GM12892 (cell line): ENCODE data around the gene CD300LG.

ENCODE experiments used
- DNase-seq: peaks from one replicate; pipeline ENCODE4 v3.0.0; 2011; ENCODE audit not compliant: insufficient read length
- FAIRE-seq: peaks from 2 replicates; lab custom pipeline; 2011; peaks lifted over from hg19 to GRCh38; lab: Jason Lieb, UNC
- POLR2A ChIP-seq: IDR thresholded peaks from 2 replicates; pipeline ENCODE4 v1.6.1; 2011; ENCODE audit warnings: low read depth, low read length, control low read depth
- POLR2AphosphoS5 ChIP-seq: IDR thresholded peaks from 2 replicates; pipeline ENCODE4 v1.6.1; 2011; ENCODE audit warnings: low read depth, low read length, control low read depth
- TAF1 ChIP-seq: IDR thresholded peaks from 2 replicates; pipeline ENCODE4 v1.6.1; 2011; ENCODE audit warnings: low read depth, mild to moderate bottlenecking, control low read depth, low read length, borderline replicate concordance

Gene CD300LG

GRCh38 chr17:43813386-43813785 is 33.6 kb upstream of the CD300LG start:
- no peak for FAIRE-seq
- TF ChIP-seq TAF1 (no peak), POLR2AphosphoS5 (no peak), POLR2A (no peak)

GRCh38 chr17:43814026-43814425 is 33.0 kb upstream of the CD300LG start:
- DNase-seq: no peak
- no peak for TF ChIP-seq TAF1
- no peak for TF ChIP-seq POLR2A
- TF ChIP-seq POLR2AphosphoS5: no peak
- FAIRE-seq: no peak

More at GRCh38 chr17:43813386-43813785, 33.6 kb upstream of the CD300LG start:
- no peak for DNase-seq

GRCh38 chr17:43814714-43815113 is 32.3 kb upstream of the CD300LG start:
- FAIRE-seq (no peak), DNase-seq (no peak)
- TF ChIP-seq POLR2A: no peak
- no peak for TF ChIP-seq POLR2AphosphoS5
- no peak for TF ChIP-seq TAF1

GRCh38 chr17:43816336-43817320 is 30.3 kb upstream of the CD300LG start:
- TF ChIP-seq TAF1: no peak
- no peak for TF ChIP-seq POLR2AphosphoS5
- no peak for TF ChIP-seq POLR2A
- no peak for DNase-seq
- FAIRE-seq: no peak

- no peak for DNase-seq
- no peak for FAIRE-seq
- TF ChIP-seq POLR2AphosphoS5 (no peak), POLR2A (no peak), TAF1 (no peak)
Observed at GRCh38 chr17:43817826-43818225, 29.1 kb upstream of the CD300LG start.

- no peak for DNase-seq
- TF ChIP-seq POLR2A (no peak), POLR2AphosphoS5 (no peak), TAF1 (no peak)
- no peak for FAIRE-seq
Observed at GRCh38 chr17:43818966-43819365, 28.0 kb upstream of the CD300LG start.

- DNase-seq (no peak), FAIRE-seq (no peak)
- no peak for TF ChIP-seq POLR2A
- TF ChIP-seq POLR2AphosphoS5: no peak
- TF ChIP-seq TAF1: no peak
Observed at GRCh38 chr17:43820759-43821158, 26.2 kb upstream of the CD300LG start.

GRCh38 chr17:43822570-43823190 is 24.3 kb upstream of the CD300LG start:
- FAIRE-seq (no peak), DNase-seq (no peak)
- no peak for TF ChIP-seq POLR2A
- no peak for TF ChIP-seq POLR2AphosphoS5
- TF ChIP-seq TAF1: no peak

GRCh38 chr17:43823350-43824084 is 23.5 kb upstream of the CD300LG start:
- no peak for TF ChIP-seq TAF1
- TF ChIP-seq POLR2A: no peak
- no peak for TF ChIP-seq POLR2AphosphoS5
- no peak for FAIRE-seq
- DNase-seq: no peak

- TF ChIP-seq POLR2AphosphoS5: no peak
- TF ChIP-seq TAF1: no peak
- TF ChIP-seq POLR2A: no peak
- no peak for DNase-seq
- FAIRE-seq: no peak
Observed at GRCh38 chr17:43825567-43825966, 21.4 kb upstream of the CD300LG start.

GRCh38 chr17:43826206-43826605 is 20.8 kb upstream of the CD300LG start:
- no peak for DNase-seq
- TF ChIP-seq POLR2AphosphoS5 (no peak), POLR2A (no peak), TAF1 (no peak)
- FAIRE-seq: no peak
